Measurements from ENCODE around the gene SAMD13.

The SAMD13 gene

DNA sequence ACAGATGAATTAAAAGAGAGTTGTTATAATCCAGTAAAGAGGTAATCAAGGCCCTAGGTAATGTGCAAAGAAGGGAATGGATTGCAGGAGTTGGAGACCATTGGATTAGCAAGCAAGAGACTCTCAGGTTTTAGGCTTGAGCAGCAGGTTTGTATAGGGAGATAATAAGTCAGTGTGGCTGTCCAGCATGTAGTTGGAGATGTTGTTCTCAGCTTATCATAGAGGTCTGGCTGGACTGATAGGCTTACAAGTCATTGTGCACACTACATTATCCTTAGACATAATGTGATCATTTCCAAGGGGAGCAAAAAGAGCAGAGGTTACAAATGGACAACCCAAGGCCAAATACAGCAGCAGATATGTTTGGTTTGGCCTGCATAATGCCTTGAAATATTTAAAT lies 45.9 kb upstream of the SAMD13 start:
- Histone ChIP-seq H3K79me2 (no peaks in the 10 kb centered on the region), H2AFZ (no peak overlapping the region), H3K36me3 (ENCODE audit: control insufficient read depth, insufficient read depth, low read length) (no peaks in the 10 kb centered on the region), H3K4me2 (ENCODE audit: low read length) (no peak overlapping the region), H3K9me3 (ENCODE audit: control insufficient read depth, low read length) (no peaks in the 10 kb centered on the region), H3K27me3 (ENCODE audit: control insufficient read depth, insufficient read depth, low read length) (no peaks in the 10 kb centered on the region), H3K4me3 (ENCODE audit: low read depth, low read length) (no peak overlapping the region), H3K4me1 (no peaks in the 10 kb centered on the region), H3K27ac (no peak overlapping the region), H3K9ac (no peak overlapping the region)
- TF ChIP-seq, protein P1, sequence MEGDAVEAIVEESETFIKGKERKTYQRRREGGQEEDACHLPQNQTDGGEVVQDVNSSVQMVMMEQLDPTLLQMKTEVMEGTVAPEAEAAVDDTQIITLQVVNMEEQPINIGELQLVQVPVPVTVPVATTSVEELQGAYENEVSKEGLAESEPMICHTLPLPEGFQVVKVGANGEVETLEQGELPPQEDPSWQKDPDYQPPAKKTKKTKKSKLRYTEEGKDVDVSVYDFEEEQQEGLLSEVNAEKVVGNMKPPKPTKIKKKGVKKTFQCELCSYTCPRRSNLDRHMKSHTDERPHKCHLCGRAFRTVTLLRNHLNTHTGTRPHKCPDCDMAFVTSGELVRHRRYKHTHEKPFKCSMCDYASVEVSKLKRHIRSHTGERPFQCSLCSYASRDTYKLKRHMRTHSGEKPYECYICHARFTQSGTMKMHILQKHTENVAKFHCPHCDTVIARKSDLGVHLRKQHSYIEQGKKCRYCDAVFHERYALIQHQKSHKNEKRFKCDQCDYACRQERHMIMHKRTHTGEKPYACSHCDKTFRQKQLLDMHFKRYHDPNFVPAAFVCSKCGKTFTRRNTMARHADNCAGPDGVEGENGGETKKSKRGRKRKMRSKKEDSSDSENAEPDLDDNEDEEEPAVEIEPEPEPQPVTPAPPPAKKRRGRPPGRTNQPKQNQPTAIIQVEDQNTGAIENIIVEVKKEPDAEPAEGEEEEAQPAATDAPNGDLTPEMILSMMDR (IDR thresholded peaks at IDR 0.05) = no peak

DNA sequence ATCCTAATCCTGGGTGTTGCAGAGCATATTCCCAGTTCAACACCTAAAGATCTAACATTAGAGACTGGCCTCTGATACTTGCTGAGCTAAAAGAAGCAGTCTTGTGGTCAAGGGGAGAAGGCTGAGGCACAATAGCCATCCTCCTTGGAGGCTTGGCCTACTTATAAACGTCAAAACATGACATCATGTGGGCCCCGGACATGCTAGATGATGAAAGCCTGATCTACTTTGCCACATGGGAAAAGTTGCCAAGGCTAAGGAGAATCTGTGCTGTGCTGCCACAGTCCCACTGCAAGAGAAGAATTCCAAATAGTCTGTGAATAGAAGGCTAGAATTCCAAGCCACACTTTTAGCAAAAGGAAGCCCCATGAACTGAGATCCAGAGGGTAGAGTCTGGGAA lies 43.9 kb upstream of the SAMD13 start:
- Histone ChIP-seq H3K9ac (no peak overlapping the region), H2AFZ (no peak overlapping the region), H3K36me3 (ENCODE audit: control insufficient read depth, insufficient read depth, low read length) (no peaks in the 10 kb centered on the region), H3K79me2 (no peaks in the 10 kb centered on the region), H3K4me3 (ENCODE audit: low read depth, low read length) (no peak overlapping the region), H3K27ac (no peak overlapping the region), H3K27me3 (ENCODE audit: control insufficient read depth, insufficient read depth, low read length) (no peaks in the 10 kb centered on the region), H3K4me2 (ENCODE audit: low read length) (no peak overlapping the region), H3K4me1 (no peaks in the 10 kb centered on the region), H3K9me3 (ENCODE audit: control insufficient read depth, low read length) (no peaks in the 10 kb centered on the region)
- TF ChIP-seq, protein P1 (IDR thresholded peaks at IDR 0.05) = no peak

DNA sequence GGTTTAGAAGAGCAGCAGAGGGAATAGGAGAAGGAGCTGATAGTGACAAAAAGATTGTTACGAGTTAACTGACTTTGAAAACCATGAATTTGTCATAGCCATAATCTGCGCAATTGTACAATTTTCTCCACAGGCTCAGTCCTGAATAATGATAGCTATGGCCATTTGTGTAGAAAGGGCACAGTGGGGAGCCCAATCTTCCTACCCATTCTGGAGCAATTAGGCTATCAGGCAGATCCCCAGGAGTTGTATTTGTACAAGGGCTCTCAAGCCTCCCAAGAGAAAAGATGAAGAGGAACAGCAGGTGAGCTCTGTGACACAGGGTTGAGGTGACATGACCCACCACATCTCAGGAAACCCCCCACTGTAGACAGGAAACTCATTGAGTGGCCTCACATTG lies 42.1 kb upstream of the SAMD13 start:
- H3K4me3 ChIP-seq (ENCODE audit: low read depth, low read length) = no peak overlapping the region
- no peaks in the 10 kb centered on the region for H3K36me3 ChIP-seq (ENCODE audit: control insufficient read depth, insufficient read depth, low read length)
- TF ChIP-seq, protein P1 (IDR thresholded peaks at IDR 0.05) = no peak
- no peak overlapping the region for H3K27ac ChIP-seq
- no peaks in the 10 kb centered on the region for H3K4me1 ChIP-seq
- no peak overlapping the region for H3K4me2 ChIP-seq (ENCODE audit: low read length)
- no peak overlapping the region for H3K9ac ChIP-seq
- H3K79me2 ChIP-seq = no peaks in the 10 kb centered on the region
- no peaks in the 10 kb centered on the region for H3K27me3 ChIP-seq (ENCODE audit: control insufficient read depth, insufficient read depth, low read length)
- H3K9me3 ChIP-seq (ENCODE audit: control insufficient read depth, low read length) = no peaks in the 10 kb centered on the region
- no peak overlapping the region for H2AFZ ChIP-seq

DNA sequence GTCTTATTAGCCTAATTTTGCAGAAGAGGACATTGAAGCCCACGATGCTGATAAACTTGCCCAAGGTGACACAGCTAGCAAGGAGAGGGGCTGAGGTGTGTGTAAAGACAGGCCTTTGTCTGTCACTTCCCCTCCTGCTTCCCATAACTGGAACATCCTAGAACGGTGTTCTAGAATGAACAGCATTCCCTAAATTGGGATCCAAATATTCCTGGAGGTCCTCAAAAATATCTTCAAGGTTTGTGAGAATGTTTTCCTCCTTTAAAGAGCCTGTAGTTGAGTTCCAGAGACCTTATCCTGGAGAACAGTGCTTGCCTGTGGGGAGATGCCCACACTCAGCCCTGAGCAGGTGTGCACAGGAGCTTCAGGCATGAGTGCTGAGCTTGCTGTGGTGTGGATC lies 41.5 kb upstream of the SAMD13 start:
- TF ChIP-seq, protein P1 (IDR thresholded peaks at IDR 0.05) = no peak
- H3K9ac ChIP-seq = no peak overlapping the region
- H3K36me3 ChIP-seq (ENCODE audit: control insufficient read depth, insufficient read depth, low read length) = no peaks in the 10 kb centered on the region
- no peak overlapping the region for H3K27ac ChIP-seq
- no peaks in the 10 kb centered on the region for H3K27me3 ChIP-seq (ENCODE audit: control insufficient read depth, insufficient read depth, low read length)
- no peak overlapping the region for H3K4me3 ChIP-seq (ENCODE audit: low read depth, low read length)
- no peaks in the 10 kb centered on the region for H3K4me1 ChIP-seq
- H3K4me2 ChIP-seq (ENCODE audit: low read length) = no peak overlapping the region
- no peaks in the 10 kb centered on the region for H3K79me2 ChIP-seq
- H2AFZ ChIP-seq = no peak overlapping the region
- H3K9me3 ChIP-seq (ENCODE audit: control insufficient read depth, low read length) = no peaks in the 10 kb centered on the region

DNA sequence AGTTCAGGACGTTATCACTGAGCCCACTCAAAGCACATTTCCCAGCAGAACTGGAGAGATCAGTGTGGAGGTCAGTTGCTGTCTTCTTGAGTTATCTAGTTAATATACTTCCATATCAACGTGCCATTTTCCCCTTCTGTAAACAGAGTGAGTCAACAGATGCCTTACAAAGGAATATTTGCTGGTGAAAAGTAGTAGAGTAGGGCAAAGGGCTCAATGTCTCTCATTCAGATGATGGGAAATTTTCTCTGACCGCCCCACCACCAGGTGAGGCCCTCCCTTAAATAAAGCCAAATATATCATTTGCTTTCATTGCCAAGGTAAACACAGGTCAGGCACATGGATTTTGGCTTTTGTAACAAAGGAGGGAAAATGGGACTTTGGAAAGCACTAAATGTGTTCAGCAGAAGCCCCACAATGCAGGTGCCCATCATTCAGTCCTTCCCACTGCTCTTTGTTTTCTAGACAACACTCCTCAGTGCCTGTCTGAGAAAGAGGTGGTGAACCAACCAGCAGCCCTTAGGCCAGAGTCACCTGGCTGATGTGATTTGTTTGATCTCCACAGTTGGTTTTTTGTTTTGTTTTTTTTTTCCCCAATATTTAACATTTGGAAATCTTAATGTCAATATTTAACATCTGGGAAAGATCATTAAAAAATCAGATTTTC lies 40.5 kb upstream of the SAMD13 start:
- no peaks in the 10 kb centered on the region for H3K79me2 ChIP-seq
- no peaks in the 10 kb centered on the region for H3K9me3 ChIP-seq (ENCODE audit: control insufficient read depth, low read length)
- H3K4me1 ChIP-seq = no peaks in the 10 kb centered on the region
- H3K36me3 ChIP-seq (ENCODE audit: control insufficient read depth, insufficient read depth, low read length) = no peaks in the 10 kb centered on the region
- H3K4me3 ChIP-seq (ENCODE audit: low read depth, low read length) = no peak overlapping the region
- no peak overlapping the region for H2AFZ ChIP-seq
- no peak overlapping the region for H3K9ac ChIP-seq
- H3K4me2 ChIP-seq (ENCODE audit: low read length) = no peak overlapping the region
- no peaks in the 10 kb centered on the region for H3K27me3 ChIP-seq (ENCODE audit: control insufficient read depth, insufficient read depth, low read length)
- H3K27ac ChIP-seq = no peak overlapping the region
- TF ChIP-seq, protein P1 (IDR thresholded peaks at IDR 0.05) = no peak

Data from parathyroid adenoma (tissue), 2 donors.